Stimulated activated CD8-positive, alpha-beta memory T cell treated with anti-CD3 and anti-CD28 coated beads, Interleukin-4, amount 100 ng/mL, for 24 hours (primary cell): ENCODE measurements around the gene FOXD1.
"Not testable (repeated sequence)": the region's sequence is repeated elsewhere in the genome, so short reads cannot be mapped to it uniquely, and the experiment has no call there.

ENCODE experiments used
- DNase-seq: peaks from one replicate; pipeline ENCODE4 v3.0.0-alpha.2; 2020; ENCODE audit warnings: low read depth

The FOXD1 gene

DNA sequence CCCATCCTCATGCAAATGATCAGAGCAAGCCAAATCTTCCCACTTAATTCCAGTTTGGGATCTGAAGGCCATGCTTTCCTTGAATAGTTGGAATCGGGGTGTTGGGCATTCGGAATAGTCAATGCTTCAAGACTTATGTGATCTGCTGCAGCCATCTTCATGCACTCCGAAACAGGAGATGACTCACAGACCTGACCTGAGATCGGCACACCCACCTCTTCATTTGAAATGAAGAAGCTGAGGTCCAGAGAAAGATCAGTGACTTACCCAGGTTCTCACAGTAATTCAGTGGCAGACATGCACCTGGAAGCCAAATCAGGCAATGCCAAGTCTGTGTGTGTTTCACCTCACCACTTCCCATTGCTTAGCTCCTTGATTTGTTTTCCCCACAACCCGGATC is 33.0 kb downstream of the FOXD1 start:
- DNase-seq: no peak

GRCh38 chr5:73415171-73415570 is 33.4 kb downstream of the FOXD1 start:
- DNase-seq: no peak

GRCh38 chr5:73412597-73412988 is 36.0 kb downstream of the FOXD1 start:
- DNase-seq: no peak

DNA sequence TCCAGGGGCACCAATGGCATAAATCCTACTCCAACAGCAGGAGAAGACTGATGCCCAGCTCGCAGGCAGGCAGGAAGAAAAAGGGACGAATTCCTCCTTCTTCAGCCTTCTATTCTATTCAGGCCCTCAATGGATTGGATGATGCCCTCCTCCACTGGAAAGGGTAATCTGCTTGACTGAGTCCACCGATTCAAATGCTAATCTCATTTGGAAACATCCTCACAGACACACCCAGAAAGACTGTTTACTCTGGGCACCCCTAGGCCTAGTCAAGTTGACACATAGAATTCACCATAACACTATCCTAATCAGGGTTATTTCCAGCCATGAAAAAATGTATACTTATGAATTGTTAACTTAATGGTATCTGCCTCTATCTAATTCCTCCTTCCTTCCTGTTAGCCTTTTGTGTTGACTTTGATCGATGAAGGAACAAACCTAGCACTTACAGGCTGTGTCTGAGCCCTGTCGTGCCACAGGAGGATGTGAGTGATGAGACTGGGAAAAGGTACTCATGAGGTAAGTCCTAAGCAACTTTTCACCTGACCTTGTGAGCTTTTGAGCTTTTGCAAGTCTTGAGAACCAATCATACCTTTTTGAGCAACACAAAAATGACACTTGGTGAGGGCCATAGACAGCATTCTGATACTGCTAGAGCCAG is 36.5 kb downstream of the FOXD1 start:
- DNase-seq: no peak

- not testable (repeated sequence) for DNase-seq
Observed at GRCh38 chr5:73409927-73410326, 38.6 kb downstream of the FOXD1 start.

DNA sequence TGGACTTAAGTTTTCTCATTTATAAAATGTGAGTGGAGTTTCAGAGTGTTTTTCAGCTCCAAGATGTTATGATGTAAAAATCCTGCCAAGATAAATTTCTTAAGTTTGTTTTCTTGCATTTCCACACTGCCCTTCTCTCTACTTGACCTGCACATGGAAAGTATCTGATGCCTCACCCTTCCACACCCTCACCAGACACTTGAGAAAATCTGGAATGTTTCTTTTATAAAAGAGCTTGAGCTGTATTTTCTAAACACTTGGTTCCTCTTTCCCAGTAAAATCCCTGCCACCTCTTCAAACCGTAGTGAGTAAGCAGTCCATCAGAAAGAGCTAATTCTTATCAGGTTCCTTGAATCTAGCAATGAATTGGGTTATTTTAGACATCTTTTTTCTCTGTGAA is 42.9 kb downstream of the FOXD1 start:
- DNase-seq: no peak

GRCh38 chr5:73399775-73400174 is 48.8 kb downstream of the FOXD1 start:
- DNase-seq: no peak
